Effector CD4-positive, alpha-beta T cell (primary cell): ENCODE measurements around the gene B4GALT5.
A peak's percentile ranks its signal among the peaks of the same experiment; 100 is the strongest.
"Not testable (repeated sequence)": the region's sequence is repeated elsewhere in the genome, so short reads cannot be mapped to it uniquely, and the experiment has no call there.

Experiments
- DNase-seq: peaks from one replicate; pipeline ENCODE4 v3.0.0-alpha.2; 2020
- total RNA-seq: gene quantifications from one replicate; lab custom pipeline; 2026; lab: John Stamatoyannopoulos, UW

B4GALT5 gene, protein sequence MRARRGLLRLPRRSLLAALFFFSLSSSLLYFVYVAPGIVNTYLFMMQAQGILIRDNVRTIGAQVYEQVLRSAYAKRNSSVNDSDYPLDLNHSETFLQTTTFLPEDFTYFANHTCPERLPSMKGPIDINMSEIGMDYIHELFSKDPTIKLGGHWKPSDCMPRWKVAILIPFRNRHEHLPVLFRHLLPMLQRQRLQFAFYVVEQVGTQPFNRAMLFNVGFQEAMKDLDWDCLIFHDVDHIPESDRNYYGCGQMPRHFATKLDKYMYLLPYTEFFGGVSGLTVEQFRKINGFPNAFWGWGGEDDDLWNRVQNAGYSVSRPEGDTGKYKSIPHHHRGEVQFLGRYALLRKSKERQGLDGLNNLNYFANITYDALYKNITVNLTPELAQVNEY
- total RNA-seq: 20.3 reads per million, percentile 47 among the genes with 10 or more reads in this experiment

DNA sequence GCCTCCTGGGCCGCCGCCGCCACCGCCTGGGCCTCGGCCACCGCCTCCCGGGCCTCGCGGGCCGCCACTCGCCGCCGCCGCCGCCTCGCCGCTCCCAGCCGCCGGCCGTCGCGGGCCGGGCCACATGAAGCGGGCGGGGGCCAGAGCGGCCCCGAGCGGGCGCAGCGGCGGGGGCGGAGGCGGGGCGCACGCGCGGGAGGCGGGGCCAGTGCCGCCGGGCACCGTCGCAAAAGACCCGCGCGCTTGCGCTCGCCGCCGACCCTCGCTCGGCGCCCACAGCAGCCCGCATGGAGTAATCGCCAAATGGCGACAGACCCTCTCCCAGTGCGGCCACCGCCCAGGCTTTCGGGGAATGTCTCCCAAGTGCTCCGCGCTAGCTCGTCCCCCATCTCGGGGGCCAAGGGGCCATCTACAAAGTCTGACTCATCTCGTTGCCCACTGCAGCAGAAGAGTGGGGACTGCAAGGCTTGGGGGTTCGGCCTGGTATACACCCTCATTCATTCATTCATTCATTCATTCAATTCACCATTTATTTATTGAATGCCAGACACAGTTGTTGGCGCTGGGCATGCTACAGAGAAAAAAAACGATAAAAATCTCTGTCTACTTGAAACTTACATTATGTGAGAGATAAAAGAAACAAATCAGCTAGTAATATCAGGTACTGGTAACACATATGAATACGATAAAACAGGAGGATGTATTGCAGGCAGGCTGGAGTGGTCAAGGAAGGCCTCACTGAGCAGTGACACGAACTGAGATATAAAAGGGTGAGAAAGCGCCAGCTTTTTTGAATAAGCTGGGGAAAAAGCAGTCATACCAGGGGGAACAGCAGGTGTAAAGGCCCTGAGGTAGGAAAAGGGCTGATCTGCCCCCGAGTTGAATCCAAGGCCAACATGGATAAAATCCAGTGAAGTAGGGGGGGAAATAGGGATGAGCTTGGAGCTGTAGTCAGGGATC is at the start of gene B4GALT5:
Gene B4GALT5, minus strand, starts transcription at position 126 of the 960 bp plus-strand sequence. CDS start 188 bp downstream, outside the sequence.
- peak; percentile 42 for DNase-seq

DNA sequence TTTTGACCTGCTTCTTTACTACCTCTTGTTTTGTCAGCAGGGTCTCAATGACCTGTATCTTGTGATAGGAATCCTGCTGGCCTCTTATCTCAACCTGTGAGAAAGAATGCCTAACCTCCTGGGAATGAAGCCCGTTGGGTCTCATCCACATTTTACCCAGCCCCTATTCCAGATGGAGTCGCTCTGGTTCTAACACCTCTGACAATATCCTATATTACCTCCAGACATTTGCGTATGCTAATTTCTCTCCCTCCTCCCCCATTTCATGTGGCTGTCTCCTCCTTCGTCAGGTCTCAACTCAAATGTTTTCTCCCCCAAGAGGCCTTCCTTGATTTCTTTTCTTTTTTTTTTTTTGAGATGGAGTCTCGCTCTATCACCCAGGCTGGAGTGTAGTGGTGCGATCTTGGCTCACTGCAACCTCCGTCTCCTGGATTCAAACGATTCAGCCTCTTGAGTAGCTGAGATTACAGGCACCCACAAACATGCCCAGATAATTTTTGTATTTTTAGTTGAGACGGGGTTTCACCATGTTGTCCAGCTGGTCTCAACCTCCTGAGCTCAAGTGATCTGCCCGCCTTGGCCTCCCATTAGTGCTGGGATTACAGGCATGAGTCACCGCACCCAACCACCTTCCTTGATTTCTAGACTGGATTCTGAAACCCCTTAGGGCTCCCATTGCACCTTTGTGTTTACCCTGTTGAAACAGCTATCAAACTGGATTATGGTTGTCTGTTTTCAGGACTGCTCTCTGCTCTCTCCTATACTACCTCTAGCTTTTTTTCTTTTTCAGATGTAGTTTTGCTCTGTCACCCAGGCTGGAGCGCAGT is 49.5 kb upstream of the B4GALT5 start:
- no peak for DNase-seq

DNA sequence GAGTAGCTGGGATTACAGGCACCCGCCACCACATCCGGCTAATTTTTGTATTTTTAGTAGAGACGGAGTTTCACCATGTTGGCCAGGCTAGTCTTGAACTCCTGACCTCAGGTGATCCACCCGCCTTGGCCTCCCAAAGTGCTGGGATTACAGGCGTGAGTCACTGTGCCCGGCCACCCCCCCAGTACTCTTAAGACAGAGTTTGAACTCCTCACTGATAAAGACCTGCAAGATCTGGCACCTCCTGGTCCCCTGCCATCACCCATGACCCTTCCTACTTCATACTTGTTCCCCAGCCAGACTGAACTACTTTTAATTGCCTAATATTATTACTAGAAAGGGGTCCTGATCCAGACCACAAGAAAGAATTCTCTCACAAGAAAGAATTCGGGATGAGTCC is 48.2 kb upstream of the B4GALT5 start:
- not testable (repeated sequence) for DNase-seq

DNA sequence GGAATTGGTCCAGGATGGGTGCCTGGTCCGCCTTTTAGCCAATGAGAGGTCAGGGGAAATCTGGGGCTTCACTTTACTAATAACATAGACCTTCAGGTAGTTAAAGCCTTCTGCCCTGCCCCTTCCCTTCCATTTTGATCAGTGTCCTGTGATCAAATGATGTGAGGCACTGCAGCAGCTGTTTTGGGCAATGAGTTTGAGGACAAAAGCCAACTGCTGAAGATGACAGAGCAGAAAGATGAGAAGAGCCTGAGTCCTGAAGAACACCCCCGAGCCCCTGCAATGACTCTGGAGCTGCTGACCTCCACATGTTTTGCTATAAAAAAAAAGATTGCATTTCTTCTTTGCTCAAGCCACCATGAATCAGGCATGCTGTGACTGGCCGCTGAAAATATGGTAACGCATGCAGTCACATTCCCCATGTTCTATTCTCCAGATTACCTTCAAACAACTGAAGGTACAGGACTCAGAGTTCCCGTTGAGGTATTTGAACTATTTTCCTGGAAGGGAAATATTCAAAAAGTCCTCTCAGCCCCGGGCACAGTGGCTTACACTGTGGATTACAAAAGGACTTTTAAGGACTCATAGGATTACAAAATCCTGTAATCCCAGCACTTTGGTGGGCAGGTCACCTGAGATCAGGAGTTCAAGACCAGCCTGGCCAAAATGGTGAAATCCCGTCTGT is 45.7 kb upstream of the B4GALT5 start:
- DNase-seq: no peak

DNA sequence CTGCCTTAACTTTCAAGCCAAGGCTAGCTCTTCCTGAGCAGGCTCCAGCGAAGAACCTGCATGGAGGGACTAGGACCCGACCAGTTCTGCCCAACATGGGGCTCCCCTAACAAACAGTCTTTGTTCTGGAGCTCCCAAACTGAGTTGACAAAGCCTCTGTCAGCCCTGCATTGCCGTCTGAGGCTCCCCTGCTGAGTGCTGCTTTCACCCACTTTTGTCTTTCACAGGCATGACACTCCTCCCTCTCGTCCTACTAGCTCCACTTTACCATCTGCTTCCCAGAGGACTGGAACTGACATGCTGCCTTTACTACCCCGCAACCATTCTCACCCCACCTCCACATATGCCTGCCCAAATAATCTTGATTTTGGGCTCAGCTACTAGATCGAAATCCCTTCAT is 45.1 kb upstream of the B4GALT5 start:
- no peak for DNase-seq

DNA sequence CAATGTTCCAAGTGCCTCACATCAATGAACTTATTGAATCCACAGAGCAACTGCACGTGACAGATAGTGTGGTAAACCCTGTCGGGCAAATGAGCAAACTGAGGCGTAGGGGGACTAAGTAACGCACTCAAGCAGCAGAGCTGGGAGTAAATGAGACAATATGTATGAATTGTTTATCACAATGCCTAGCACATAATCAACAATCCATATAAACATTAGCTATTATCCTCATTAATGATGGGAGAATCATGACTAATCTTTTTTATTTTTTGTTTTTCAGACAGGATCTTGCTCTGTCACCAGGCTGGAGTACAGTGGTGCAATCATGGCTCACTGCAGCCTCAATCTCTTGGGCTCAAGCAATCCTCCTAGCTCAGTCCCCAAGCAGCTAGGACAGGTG is 43.9 kb upstream of the B4GALT5 start:
- DNase-seq: no peak

DNA sequence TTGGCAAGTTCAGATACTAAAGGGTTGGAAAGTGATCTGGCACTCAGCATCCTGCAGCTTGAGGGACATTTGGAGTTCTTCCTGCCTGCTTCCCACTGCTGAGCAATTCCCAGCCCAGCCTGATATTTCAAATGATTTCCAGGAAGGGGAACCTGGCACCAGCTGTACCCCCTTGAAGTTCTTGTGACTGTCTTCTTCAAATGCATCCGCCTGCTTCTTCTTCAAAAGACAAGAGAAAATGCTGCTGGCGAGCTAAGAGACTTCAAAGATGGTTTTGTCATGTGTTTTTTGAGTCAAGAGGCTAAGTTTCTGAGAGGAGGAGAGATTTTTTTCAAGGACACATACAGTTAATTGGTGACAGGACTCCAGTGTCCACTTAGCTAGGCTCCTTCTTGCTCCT is 42.6 kb upstream of the B4GALT5 start:
- no peak for DNase-seq

DNA sequence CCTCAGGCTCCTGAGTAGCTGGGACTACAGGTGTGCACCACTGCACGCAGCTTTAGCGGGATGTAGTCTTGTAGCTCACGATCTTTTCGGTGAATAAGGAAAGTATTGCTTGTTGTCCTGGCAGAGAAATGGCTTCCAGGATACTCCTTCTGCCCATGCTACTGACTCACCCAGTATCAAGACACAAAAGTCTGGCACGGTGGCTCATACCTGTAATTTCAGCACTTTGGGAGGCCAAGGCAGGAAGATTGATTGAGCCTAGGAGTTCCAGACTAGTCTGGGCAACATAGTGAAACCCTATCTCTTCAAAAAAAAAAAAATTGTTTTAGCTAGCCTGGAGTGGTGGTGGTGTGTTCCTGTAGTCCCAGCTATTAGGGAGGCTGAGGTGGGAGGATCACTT is 40.9 kb upstream of the B4GALT5 start:
- no peak for DNase-seq

DNA sequence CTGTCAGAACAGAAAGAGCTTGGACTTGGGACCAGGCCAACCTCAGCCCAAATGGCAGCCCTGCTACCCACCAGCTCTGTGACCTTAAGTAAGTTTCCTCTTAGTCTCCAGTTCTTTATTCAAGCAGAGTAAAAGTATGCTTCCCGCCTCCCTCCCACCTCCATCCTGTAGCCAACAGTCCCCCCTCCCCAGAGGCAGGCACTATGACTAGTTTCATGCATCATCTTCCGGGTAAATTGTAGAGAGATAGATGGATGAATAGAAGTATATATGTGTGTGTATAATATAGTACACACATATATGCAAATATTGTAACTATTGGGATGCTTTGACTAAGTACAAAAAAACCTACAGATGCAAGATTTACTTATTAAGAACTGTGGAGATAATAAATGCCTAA is 39.5 kb upstream of the B4GALT5 start:
- DNase-seq: no peak

DNA sequence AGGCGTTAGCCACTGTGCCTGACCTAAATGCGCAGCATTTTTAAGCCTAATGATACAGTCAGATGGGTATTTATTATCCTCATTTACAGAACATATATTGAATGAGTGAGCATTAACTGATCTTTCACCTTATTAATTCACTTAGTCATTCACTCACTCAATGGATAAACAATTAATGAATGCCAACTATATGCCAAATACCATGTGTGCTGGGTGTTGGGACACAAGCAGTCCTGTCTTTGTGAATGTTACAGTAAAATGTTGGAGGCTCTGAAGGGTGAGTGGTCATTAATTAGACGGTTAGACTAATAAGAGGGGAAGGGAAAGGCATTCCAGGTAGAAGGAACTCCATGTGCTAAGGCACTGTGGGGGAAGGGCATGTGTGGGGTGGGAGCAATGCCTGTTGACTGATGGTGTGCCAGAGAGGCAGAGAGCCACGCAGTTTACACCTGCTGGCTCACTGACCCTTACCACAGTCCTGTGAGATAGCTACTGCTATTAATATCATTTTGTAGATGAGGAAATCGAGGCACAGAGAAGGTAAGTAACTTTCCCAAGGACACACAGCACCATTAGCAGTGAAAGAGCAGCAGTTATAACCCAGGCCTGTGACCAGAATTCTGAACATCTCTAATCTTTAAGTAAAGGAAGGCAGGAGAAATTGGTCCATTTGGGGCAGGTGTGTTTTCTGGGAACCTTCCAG is 38.7 kb upstream of the B4GALT5 start:
- DNase-seq: no peak

DNA sequence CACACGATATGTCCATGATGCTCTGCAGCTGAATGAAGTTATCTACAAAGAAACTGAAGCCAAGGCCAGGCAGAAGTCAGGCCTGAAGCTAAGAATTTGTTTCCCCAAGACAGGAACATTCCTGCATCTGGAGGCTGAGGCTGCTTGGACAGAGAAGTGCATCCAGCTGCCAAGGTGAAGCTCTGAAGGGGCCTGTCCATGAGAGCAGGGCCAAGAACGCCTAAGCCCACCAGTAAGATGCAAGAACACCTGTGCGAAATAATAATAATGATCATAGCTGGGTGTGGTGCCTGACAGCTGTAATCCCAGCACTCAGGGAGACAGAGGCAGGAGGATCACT is 37.7 kb upstream of the B4GALT5 start:
- DNase-seq: no peak

DNA sequence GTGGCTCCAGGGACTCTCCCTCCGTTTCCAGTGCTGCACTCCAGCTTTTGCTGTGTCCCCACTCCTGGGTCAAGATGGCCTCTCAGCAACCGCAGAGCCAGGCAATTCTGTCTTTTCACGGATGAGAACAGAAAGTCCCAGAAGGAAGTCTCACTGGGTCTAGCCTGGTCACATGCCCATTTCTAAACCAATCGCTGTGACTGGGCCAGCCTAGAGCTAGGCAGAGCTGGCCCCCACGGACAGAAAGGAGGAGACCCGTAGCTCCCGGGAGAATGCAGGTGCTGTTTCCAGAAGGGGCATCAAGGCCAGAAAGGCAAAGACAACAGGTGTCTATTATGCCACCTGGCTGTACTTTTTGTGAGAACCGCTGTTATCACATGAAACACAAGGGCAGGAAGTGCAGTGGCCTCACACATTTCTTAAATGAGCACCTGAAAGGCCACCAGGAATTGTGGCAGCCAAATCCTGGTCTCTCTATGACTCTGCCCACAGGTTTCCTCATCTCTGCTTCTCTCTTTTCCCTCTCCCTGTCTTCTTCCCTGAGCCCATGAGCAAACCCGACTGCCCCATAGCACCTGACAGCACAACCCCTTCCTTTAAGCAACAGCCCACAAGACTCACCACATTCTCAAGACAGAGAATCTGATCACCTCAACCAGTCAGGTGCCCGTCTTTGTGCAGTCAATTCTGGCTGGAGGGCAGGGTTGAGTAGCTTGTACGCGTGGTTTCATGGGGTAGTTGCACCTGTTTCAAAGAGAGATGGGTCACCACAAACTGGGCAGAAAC is 37.1 kb upstream of the B4GALT5 start:
- no peak for DNase-seq

DNA sequence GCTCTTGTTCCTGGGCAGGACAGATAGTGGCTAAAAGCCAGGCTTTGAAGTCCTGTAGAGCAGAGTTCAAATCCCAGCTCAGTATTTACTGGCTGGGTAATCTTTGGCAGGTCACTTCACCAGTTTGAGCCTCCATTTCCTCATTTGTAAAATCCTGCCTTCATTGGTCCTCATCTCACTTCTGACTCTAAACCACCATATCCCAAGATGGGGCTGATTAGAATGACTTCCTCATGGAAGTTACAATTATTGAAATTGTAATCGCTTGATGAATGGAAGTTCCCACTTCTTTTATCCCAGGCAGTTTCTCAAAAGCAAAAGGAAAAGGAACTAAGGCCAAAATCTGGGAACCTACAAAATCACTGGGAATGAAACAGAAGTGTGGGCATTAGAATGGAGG is 35.9 kb upstream of the B4GALT5 start:
- no peak for DNase-seq

DNA sequence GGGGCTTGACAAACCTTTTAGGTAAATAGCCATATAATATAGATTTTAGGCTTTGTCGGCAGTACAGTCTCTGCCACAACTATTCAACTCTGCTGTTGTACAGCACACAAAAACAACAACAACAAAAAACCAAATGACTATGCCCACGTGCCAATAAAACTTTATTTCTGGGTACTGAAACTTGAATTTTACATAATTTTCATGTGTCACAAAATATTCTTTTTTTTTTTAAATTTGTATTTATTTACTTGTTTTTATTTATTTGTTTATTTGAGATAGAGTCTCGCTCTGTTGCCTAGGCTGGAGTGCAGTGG is 34.8 kb upstream of the B4GALT5 start:
- DNase-seq: no peak

DNA sequence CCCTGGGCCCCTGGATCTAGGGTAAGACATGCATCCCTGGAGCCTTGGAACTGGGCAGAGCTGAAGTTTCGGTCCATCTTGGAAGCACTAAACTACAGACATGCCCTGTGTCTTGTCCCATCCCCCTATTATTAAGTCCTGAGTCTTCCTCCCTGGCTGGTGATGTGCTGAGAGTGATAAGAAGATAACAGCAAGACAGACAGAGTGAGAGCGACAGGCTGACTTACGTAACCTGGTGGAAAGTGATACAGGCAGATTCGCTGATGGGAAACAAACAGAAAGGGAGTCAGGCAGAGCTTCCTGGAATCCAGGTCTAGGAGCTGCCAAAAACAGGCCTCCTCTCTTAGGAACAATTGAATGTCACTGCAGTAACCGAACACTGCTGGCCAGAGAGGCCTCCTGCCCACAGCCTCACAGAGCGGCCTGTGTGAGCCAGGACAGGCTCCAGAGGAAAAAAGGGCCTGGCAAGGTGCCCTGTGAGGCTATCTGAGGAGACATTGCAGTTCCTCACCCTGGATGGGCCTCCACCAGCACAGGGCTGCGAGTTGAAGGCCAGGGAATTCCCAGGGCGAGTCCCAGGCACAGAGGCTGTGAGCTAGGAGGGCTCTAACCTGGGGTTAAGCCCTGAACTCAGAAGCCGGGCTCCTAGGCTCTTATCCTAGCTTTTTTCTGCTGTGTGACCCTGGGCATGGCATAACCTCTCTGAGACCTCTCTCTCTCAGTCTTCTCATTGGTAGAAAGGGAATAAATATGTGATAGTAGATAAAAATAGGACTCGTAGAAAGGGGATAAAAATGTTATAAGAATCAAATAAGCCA is 34.2 kb upstream of the B4GALT5 start:
- DNase-seq: no peak

DNA sequence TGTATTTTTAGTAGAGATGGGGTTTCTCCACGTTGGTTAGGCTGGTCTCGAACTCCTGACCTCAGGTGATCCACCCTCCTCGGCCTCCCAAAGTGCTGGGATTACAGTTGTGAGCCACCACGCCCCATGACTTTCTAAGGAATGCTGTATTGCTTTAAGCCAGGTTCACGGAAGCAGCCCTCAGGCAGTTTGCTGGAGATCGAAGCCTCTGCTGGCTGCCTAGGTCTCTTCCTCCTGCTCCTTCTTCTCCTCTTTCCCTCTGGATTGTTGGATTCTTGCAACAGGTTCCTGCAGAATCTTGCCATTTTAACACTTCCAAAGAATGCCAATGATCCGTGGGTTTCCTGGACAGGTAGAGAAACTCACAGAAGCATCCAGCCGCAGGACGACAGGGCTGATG is 29.3 kb upstream of the B4GALT5 start:
- DNase-seq: no peak

DNA sequence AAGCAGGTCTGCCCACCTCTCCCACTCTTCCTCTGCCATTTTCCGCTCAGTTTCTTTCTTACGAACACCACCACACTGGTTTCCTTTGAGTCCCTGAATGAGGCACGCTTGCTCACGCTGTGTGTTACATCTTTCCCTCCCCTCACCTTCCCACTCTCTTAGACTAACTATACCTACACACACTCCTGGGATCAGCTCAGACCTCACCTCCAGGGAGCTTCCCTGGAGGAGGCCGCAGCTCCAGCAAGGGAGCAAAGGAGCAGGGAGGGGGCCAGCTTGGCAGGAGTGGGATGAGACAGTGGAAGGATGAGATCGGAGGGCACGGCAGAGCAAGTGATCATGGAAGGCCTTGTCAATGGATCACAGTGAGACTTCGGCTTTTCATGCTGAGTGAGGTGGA is 28.3 kb upstream of the B4GALT5 start:
- no peak for DNase-seq

DNA sequence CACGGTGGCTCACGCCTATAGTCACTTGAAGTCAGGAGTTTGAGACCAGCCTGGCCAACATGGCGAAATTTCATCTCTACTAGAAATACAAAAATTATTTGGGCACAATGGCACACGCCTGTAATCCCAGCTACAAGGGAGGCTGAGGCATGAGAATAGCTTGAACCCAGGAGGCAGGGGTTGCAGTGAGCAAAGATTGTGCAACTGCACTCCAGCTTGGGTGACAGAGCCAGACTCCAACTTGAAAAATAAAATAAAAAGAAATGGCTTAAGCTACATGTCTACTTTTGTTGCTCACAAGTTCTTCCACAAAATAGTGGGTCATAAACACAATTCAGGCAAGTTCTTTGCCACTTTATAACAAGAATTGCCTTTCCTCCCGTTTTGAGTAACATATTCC is 27.1 kb upstream of the B4GALT5 start:
- no peak for DNase-seq

DNA sequence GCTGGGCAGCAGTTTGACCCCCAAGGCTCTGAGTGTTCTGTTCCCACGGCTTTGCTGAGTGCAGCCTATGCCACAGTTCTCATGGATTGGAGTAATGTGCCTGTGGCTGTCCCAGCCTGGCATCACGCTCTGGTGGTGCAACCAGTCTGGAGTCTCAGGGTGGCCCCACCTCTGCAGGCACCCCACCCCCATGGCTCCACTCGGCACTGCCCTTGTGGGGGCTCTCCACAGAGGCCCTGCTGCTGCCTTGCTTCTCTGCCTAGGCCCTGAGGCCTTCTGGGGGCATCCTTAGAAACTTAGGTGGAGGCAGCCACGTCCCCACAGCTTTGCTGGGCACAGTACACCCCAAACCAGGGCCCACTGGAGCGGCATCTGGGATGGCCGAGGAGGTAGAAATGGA is 25.4 kb upstream of the B4GALT5 start:
- no peak for DNase-seq

DNA sequence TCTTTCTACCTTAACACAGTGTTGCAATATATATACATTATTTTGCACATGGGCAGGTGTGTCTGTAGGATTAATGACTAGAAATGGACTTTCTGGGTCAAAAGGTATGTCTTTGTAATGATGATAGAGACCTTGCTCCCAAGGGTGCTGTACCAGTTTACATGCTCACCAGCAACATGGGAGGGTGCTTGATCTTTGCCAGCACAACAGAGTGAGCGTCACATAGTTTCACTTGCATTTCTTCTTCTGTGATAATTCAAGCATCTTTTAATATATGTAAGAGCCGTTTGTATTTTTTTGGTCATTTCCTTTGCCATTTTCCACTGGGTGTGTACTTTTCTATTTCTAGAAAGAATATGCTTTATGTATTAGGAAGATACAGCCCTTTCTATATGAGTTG is 23.6 kb upstream of the B4GALT5 start:
- no peak for DNase-seq
